Measurements from ENCODE around the gene FEM1C.

The FEM1C gene

DNA sequence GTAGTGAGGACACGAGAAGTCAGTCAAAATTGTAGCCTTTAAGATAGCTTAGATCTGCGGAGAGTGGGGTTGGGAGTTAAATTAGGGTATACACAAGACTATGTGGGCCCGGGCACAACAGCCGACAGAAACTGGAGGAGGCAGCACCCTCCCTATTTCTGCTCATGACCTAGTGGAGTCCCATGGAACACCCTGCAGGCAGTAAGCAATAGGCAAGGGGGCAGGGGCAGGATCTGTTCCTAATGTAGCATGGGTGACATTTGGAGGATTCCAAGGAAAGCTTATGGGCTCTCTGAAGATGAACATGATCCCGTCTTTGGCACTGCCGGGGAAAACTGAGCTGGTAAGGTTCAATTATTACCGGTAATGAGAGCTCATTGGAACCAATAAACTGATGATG lies 67.0 kb downstream of the FEM1C start:
- DNase-seq (ENCODE audit: low spot score), result no peak

DNA sequence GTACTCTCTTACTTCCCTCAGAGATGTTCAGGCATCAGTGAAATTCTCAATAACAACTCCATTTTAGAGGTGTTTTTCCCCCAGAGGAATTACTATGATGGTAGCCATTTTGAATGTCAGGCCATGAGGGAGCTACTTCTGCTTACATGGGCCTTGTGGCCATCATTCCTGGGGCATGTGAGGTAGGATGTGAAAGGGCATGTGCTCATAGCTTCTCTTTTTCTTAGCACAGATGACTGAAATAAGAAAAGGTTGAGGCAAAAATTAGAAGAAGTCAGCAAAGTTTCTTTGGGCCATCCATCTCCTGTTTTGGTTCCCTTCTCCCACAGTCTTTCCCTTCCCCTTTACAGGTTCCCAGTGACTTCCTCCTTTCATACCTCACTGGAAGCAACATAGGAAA lies 68.8 kb downstream of the FEM1C start:
- no peak for DNase-seq (ENCODE audit: low spot score)

DNA sequence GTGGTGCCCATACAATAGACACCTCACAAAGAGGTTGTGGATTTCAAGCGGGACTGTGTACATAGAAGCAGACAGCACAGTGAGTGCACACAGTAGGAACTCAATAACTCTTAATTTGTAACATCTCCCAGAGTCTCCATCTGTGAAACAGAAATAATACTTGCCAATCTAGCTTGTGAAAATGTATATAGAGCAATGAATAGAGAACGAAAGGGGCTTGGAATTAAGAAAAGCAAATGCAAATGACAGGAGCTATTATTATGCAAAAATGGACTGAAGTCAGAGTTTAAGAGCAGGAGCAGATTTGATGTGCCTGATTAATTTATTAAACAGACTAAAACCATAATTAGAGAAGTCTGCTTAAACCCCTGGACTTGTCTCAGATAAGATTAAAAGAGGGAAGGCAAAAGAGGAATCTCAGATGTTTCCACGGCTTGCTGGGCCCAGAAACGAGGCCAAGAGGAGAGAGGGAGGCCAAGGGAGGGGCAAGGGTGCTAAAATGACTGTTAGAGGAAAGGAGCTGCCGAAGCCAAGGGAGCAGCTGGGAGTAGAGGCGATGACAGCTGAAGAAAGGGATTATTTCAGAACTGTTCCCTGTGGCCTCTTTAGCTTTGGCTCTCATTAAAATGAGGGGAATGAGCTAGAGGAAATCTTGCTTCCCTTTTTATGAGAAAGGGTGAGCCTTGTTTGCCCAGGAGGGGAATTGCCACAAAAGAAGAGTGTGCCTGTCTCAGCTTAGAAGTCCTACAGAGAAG lies 72.1 kb downstream of the FEM1C start:
- DNase-seq (ENCODE audit: low spot score), result no peak

DNA sequence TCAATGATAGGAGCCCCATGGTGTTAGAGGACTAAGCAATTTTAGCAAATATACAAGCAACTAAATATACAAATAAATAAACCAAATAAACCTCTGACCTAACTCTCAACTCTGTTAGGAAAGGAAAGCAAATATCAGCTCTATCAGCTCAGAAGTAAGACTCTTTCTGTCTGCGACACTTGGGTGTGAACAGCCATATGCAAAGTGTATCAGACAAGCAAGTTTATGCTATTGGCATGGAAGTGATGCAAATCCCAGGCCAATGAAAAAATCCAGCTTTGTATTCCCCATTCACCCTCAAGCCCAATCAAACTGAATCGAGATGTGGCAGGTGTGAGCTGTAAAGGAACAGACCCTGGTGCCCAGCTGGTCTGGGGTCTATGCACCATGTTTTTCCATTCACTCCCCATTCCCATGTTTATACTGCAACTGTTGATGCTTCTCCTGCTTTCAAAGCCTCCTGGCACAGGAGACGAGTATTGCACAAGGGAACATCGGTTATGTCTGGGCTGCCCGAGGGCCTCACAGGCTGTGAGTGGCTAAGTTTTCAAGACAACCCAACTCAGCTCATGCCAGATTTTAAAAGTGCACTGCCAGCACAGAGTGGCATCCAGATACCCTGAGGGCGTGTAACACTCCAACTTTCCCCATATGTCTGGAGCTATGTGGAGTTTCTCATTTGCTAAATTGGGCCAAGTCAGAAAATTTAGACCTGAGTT lies 73.1 kb downstream of the FEM1C start:
- no peak for DNase-seq (ENCODE audit: low spot score)

DNA sequence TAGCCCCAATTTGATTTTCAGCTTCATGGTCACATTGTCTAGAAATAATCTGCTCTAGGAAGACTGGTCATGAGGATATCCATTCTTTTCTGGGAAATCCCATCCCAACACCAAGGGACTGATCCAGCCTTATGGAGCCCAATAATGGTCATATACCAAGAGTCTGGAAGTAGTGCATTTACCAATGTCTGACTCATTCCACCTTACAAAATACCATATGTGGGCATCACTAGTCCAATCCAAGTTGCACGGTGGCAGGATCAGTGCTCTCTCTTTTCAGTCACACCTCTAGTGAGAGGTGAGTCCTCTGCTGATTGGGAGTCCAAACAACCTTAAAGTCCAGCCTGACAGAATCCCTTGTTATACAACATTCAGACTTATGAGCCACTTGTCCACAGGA lies 73.7 kb downstream of the FEM1C start:
- no peak for DNase-seq (ENCODE audit: low spot score)

All from kidney tubule cell (primary cell).